Hematopoietic multipotent progenitor cell treated with erythropoietin and hydrocortisone succinate and interleukin-3 and kit ligand, for 6 days (in vitro differentiated cells): ENCODE measurements around the gene RTN1.

Source experiments
- DNase-seq: peaks from one replicate; pipeline ENCODE4 v3.0.0-alpha.2; 2015

The RTN1 gene

GRCh38 chr14:59787045-59787674, 83.4 kb downstream of the RTN1 start:
- DNase-seq, result no peak

GRCh38 chr14:59785629-59786028, 84.9 kb downstream of the RTN1 start:
- no peak for DNase-seq

DNA sequence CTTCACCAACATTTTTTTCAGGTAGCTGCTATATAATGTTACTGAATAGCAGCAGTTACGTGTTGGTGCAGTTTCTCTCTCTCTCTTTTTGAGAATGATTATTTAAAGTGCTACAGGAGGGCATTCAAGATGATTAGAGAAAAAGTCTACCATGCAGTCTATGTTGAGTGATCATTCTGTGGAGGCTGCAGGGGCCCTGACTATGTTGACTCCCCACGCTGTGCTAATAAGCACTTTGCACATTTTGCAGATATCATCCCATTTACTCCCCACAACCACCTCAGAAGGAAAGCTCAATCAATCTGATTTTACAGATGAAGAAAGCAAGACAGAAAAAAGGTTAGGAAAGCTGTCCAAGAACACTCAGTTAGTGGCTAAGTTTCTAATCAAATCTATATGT, 87.8 kb downstream of the RTN1 start:
- no peak for DNase-seq

GRCh38 chr14:59777006-59777579, 93.5 kb downstream of the RTN1 start:
- DNase-seq, result no peak

GRCh38 chr14:59776468-59776867, 94.1 kb downstream of the RTN1 start:
- DNase-seq, result no peak

GRCh38 chr14:59772233-59772632, 98.3 kb downstream of the RTN1 start:
- DNase-seq, result no peak

DNA sequence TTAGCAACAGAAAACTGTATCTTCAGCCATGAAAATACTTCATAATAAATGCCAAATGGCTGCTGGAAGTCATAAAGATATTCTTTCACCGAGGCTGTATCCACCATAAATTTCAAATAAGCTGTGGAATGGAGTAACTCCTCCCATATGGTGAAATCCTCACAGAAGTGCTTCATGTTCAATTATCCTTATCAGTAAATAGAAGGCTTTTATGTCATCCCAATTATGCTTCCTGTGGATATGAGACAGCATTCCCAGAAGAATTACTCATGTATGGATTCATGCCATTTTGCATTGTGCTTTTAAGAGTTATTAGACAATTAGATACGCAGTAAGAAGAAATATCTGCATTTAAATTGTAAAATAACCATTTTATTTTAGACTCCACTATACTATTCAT, 99.0 kb downstream of the RTN1 start:
- DNase-seq, result no peak

- no peak for DNase-seq
Observed at GRCh38 chr14:59769586-59769985, 101.0 kb downstream of the RTN1 start.

DNA sequence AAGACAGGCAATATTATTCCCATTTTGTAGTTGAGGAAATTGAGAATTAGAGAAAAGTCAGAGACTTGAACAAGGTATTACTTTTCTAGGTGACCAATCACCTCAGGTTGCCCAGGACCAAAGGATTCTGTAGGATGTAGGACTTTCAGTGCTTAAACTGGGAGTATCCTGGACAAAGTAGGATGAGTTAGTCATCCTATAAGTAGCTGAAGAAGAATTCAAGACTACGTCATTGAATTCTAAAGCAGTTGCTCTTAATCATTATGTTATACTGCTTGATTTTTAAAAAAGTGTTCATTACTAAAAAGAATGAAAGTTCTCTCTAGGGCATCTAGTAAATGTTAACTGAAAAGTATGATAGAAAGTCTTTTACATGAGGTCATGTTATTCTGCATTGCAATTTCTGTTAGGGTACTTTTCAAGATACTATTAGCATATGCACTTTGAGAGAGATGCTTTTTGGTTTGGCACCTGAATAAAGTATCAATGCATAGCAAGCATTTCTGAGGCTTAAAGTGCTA, 101.7 kb downstream of the RTN1 start:
- DNase-seq, result no peak

GRCh38 chr14:59761851-59762250, 108.7 kb downstream of the RTN1 start:
- DNase-seq, result no peak

GRCh38 chr14:59755409-59756135, 115.0 kb downstream of the RTN1 start:
- DNase-seq, result no peak

DNA sequence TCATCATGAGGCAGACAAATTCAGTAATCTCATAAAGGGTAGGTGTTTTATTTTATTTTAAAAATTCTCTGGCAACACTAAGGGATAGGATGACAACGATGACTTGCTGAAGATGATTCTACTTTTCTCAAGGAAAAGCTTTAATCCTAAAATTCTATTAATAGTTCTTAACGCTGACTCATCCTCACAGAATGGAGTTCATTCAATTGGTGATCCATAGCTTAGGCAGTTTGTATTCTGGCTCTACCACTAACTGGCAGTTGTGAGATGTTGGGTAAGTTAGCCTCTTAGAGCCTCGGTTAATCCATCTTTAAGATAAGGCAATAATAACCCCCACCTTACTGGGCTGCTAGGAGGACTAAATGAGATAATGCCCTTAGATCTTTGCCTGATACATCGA, 116.3 kb downstream of the RTN1 start:
- no peak for DNase-seq

DNA sequence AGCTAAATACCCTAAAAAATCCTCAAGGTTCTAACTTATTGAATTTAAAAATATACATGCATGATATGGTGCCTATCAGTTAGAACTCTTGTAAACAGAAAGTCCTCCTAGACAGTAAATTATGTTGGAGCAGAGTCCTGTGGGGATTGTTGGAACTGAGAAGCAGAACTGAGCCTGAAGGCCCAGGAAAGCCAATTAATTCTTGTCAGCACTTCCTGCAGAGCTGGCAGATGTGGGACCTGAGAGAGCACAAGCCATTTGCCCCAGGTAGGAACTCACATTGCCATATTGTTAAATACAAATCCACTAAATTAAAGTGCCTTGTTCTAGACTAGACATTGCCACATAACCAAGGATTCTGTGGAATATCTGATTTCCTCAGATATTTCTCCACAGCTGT, 117.1 kb downstream of the RTN1 start:
- DNase-seq, result no peak

DNA sequence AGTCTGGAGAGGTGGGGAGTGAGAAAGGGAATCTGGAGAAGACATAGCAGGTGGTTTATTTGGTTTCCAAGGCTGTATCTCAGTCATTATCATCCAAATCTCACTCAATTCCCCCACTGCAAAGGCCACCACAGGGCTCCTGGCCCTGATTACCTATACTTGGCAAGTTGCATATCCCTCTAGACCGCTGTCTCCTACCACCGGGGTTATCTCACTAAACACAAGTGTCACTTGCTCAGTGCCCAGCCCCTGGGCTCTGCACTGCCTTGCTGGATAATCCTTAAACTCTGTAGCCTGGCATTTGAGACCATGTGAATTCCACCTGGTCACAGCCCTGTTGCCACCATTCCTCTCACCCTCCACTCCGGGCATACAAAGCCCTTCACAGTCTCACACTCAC, 119.0 kb downstream of the RTN1 start:
- DNase-seq, result no peak

DNA sequence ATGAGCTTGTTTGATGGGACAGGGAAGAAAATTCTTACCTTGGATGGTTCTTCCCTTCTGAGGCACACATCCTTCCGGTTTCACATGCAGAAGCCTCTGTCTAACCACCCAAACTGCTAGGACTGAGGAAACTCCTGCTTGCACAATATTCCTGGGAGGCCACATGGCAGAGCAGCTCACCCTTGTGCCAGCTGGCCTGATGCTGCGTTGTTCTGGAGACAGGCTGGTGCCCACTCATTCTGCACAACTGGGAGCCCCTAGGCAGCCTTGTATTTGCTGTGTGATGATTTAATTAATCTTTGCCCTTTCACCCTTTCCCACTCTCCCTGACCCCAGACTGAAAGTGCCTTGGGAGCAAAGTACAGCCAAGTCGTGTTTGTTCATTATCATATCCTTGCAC, 130.8 kb downstream of the RTN1 start:
- DNase-seq, result no peak

DNA sequence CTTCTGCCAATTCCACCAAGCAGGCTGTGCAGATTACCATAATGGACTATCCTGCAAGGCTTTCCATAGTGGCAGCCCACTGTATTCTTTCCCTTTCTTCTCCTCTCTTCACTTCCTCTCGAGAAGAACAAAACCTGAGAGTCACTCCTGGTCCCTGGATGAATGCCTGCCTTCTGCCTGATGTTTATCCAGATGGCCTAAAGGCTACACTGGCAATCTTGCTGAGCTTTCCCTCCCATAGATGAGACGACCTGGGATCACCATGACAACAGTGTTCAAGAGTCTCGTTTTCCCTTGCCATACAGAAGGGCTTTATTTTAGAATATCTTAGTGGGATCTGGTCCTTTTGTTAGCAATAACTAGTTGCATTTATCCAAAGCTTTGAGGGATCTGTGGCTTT, 142.3 kb downstream of the RTN1 start:
- no peak for DNase-seq

- no peak for DNase-seq
Observed at GRCh38 chr14:59727073-59727661, 143.4 kb downstream of the RTN1 start.

- no peak for DNase-seq
Observed at GRCh38 chr14:59711080-59711479, 159.5 kb downstream of the RTN1 start.

GRCh38 chr14:59707778-59708561, 162.6 kb downstream of the RTN1 start:
- no peak for DNase-seq

GRCh38 chr14:59705866-59706265, 164.7 kb downstream of the RTN1 start:
- DNase-seq, result no peak

DNA sequence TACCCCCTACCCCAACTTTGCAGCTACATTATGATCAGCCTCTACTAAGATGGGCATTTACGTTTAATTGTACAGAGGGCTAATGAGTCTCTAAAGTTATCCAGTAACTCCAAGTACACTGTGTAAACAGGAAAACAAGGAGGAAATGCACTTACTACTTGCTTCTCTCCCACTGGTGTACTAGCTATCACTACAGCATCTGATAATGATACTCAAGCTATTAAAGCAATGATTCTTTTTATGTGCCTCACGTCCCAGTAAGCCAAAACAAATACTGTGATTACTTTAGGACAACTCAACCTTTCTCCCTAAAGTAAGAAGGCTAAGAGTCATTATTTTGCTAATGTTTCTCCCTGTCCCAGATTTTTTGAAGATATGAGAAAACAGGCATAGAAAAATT, 165.3 kb downstream of the RTN1 start:
- no peak for DNase-seq

DNA sequence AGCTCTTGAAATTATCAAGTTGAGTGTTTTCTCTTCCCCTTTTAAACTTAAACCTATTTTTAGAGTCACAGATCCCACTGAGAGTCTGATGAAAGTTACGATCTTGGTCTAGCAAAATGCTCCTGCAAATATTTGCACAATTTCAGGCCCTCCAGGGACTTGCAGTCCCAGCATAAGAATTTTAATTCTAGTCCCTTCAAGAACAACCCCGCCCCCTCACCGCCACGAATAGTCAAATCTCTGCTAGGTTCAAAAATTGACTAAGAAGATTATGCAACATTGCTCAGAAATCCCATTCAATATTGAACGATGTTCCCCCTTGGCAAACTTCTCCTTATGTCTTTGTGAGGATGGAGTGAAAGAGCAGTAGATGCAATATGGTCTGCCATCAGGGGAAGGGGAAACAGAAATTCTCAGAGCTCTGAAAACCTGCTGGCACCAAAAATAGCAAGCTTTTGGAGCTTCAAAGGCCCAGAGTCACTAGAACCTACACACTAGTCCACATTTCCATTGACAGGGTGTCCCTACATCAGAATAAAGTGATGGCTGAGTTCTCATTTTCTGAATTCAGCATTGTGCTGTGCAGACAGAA, 166.4 kb downstream of the RTN1 start:
- no peak for DNase-seq

GRCh38 chr14:59699442-59699841, 171.1 kb downstream of the RTN1 start:
- peak; percentile 16 for DNase-seq
